ENCODE data around the gene SPAG17.

Gene SPAG17

GRCh38 chr1:118123116-118123839 is 61.8 kb downstream of the SPAG17 start:
- no peaks in the 10 kb centered on the region for H3K9me3 Mint-ChIP-seq
- H3K4me3 Mint-ChIP-seq: no peak overlapping the region
- no peaks in the 10 kb centered on the region for H3K4me1 Mint-ChIP-seq (ENCODE audit: low read depth)
- no peaks in the 10 kb centered on the region for H3K36me3 Mint-ChIP-seq (ENCODE audit: low read depth)
- intact Hi-C loops (cut with micrococcal nuclease): no loop called here
- no peak overlapping the region for H3K27ac Mint-ChIP-seq
- H3K27me3 Mint-ChIP-seq: peaks cover 9% of the 10 kb centered on the region

- no peaks in the 10 kb centered on the region for H3K4me1 Mint-ChIP-seq (ENCODE audit: low read depth)
Measured at GRCh38 chr1:118122234-118123004, 62.6 kb downstream of the SPAG17 start.

GRCh38 chr1:118118873-118119463 is 66.1 kb downstream of the SPAG17 start:
- no peaks in the 10 kb centered on the region for H3K9me3 Mint-ChIP-seq
- no peak overlapping the region for H3K4me3 Mint-ChIP-seq
- intact Hi-C loops (cut with micrococcal nuclease): no loop called here
- no peaks in the 10 kb centered on the region for H3K4me1 Mint-ChIP-seq (ENCODE audit: low read depth)
- no peak overlapping the region for H3K27ac Mint-ChIP-seq
- H3K36me3 Mint-ChIP-seq (ENCODE audit: low read depth): no peaks in the 10 kb centered on the region
- peaks cover 9% of the 10 kb centered on the region for H3K27me3 Mint-ChIP-seq

More at GRCh38 chr1:118122234-118123004, 62.6 kb downstream of the SPAG17 start:
- Mint-ChIP-seq H3K36me3 (ENCODE audit: low read depth) (no peaks in the 10 kb centered on the region), H3K9me3 (no peaks in the 10 kb centered on the region), H3K4me3 (no peak overlapping the region), H3K27me3 (peaks cover 9% of the 10 kb centered on the region), H3K27ac (no peak overlapping the region)
- intact Hi-C loops (cut with micrococcal nuclease): no loop called here

- intact Hi-C loops (cut with micrococcal nuclease): no loop called here
- H3K9me3 Mint-ChIP-seq: no peaks in the 10 kb centered on the region
Measured at GRCh38 chr1:118118469-118118868, 66.6 kb downstream of the SPAG17 start.

GRCh38 chr1:118117521-118117920 is 67.5 kb downstream of the SPAG17 start:
- intact Hi-C loops (cut with micrococcal nuclease): no loop called here
- H3K27ac Mint-ChIP-seq: no peak overlapping the region
- H3K27me3 Mint-ChIP-seq: peaks cover 9% of the 10 kb centered on the region
- no peaks in the 10 kb centered on the region for H3K9me3 Mint-ChIP-seq
- no peak overlapping the region for H3K4me3 Mint-ChIP-seq
- no peaks in the 10 kb centered on the region for H3K4me1 Mint-ChIP-seq (ENCODE audit: low read depth)
- H3K36me3 Mint-ChIP-seq (ENCODE audit: low read depth): no peaks in the 10 kb centered on the region

More at GRCh38 chr1:118118469-118118868, 66.6 kb downstream of the SPAG17 start:
- Mint-ChIP-seq H3K4me1 (ENCODE audit: low read depth) (no peaks in the 10 kb centered on the region), H3K36me3 (ENCODE audit: low read depth) (no peaks in the 10 kb centered on the region), H3K4me3 (no peak overlapping the region), H3K27me3 (peaks cover 9% of the 10 kb centered on the region), H3K27ac (no peak overlapping the region)

GRCh38 chr1:118116909-118117308 is 68.1 kb downstream of the SPAG17 start:
- no peaks in the 10 kb centered on the region for H3K4me1 Mint-ChIP-seq (ENCODE audit: low read depth)
- intact Hi-C loops (cut with micrococcal nuclease): no loop called here
- H3K27ac Mint-ChIP-seq: no peak overlapping the region
- peaks cover 9% of the 10 kb centered on the region for H3K27me3 Mint-ChIP-seq
- no peaks in the 10 kb centered on the region for H3K36me3 Mint-ChIP-seq (ENCODE audit: low read depth)
- H3K9me3 Mint-ChIP-seq: no peaks in the 10 kb centered on the region
- no peak overlapping the region for H3K4me3 Mint-ChIP-seq

GRCh38 chr1:118116401-118116800 is 68.6 kb downstream of the SPAG17 start:
- no peak overlapping the region for H3K27ac Mint-ChIP-seq
- H3K4me1 Mint-ChIP-seq (ENCODE audit: low read depth): peaks cover 3% of the 10 kb centered on the region
- H3K4me3 Mint-ChIP-seq: no peak overlapping the region
- H3K9me3 Mint-ChIP-seq: no peaks in the 10 kb centered on the region
- peaks cover 11% of the 10 kb centered on the region for H3K27me3 Mint-ChIP-seq
- H3K36me3 Mint-ChIP-seq (ENCODE audit: low read depth): no peaks in the 10 kb centered on the region
- intact Hi-C loops (cut with micrococcal nuclease): no loop called here

- H3K36me3 Mint-ChIP-seq (ENCODE audit: low read depth): no peaks in the 10 kb centered on the region
- H3K9me3 Mint-ChIP-seq: no peaks in the 10 kb centered on the region
- no peak overlapping the region for H3K27ac Mint-ChIP-seq
- peaks cover 6% of the 10 kb centered on the region for H3K27me3 Mint-ChIP-seq
- no peak overlapping the region for H3K4me3 Mint-ChIP-seq
- intact Hi-C loops (cut with micrococcal nuclease): no loop called here
- peaks cover 7% of the 10 kb centered on the region for H3K4me1 Mint-ChIP-seq (ENCODE audit: low read depth)
Measured at GRCh38 chr1:118115567-118116295, 69.3 kb downstream of the SPAG17 start.

GRCh38 chr1:118113261-118113660 is 71.8 kb downstream of the SPAG17 start:
- Mint-ChIP-seq H3K27ac (no peak overlapping the region), H3K9me3 (no peaks in the 10 kb centered on the region), H3K4me1 (ENCODE audit: low read depth) (peaks cover 7% of the 10 kb centered on the region), H3K27me3 (peaks cover 5% of the 10 kb centered on the region), H3K4me3 (no peak overlapping the region), H3K36me3 (ENCODE audit: low read depth) (no peaks in the 10 kb centered on the region)
- intact Hi-C loops (cut with micrococcal nuclease): no loop called here

- Mint-ChIP-seq H3K27ac (no peak overlapping the region), H3K27me3 (peaks cover 3% of the 10 kb centered on the region), H3K9me3 (no peaks in the 10 kb centered on the region), H3K4me1 (ENCODE audit: low read depth) (peaks cover 13% of the 10 kb centered on the region), H3K36me3 (ENCODE audit: low read depth) (no peaks in the 10 kb centered on the region), H3K4me3 (no peak overlapping the region)
- intact Hi-C loops (cut with micrococcal nuclease): no loop called here
Measured at GRCh38 chr1:118110580-118110979, 74.4 kb downstream of the SPAG17 start.

GRCh38 chr1:118104951-118105350 is 80.1 kb downstream of the SPAG17 start:
- Mint-ChIP-seq H3K36me3 (ENCODE audit: low read depth) (no peaks in the 10 kb centered on the region), H3K9me3 (no peaks in the 10 kb centered on the region), H3K27ac (no peak overlapping the region), H3K4me1 (ENCODE audit: low read depth) (peaks cover 6% of the 10 kb centered on the region), H3K4me3 (no peak overlapping the region), H3K27me3 (no peaks in the 10 kb centered on the region)
- intact Hi-C loops (cut with micrococcal nuclease): no loop called here

- H3K27me3 Mint-ChIP-seq: peaks cover under 1% of the 10 kb centered on the region
- intact Hi-C loops (cut with micrococcal nuclease): no loop called here
Measured at GRCh38 chr1:118102445-118102844, 82.6 kb downstream of the SPAG17 start.

GRCh38 chr1:118101999-118102398 is 83.0 kb downstream of the SPAG17 start:
- Mint-ChIP-seq H3K4me1 (ENCODE audit: low read depth) (peaks cover 2% of the 10 kb centered on the region), H3K36me3 (ENCODE audit: low read depth) (no peaks in the 10 kb centered on the region), H3K4me3 (no peak overlapping the region), H3K9me3 (no peaks in the 10 kb centered on the region), H3K27me3 (peaks cover 3% of the 10 kb centered on the region), H3K27ac (no peak overlapping the region)
- intact Hi-C loops (cut with micrococcal nuclease): no loop called here

More at GRCh38 chr1:118102445-118102844, 82.6 kb downstream of the SPAG17 start:
- H3K36me3 Mint-ChIP-seq (ENCODE audit: low read depth): no peaks in the 10 kb centered on the region
- no peak overlapping the region for H3K27ac Mint-ChIP-seq
- peaks cover 6% of the 10 kb centered on the region for H3K4me1 Mint-ChIP-seq (ENCODE audit: low read depth)
- H3K9me3 Mint-ChIP-seq: no peaks in the 10 kb centered on the region
- H3K4me3 Mint-ChIP-seq: no peak overlapping the region

GRCh38 chr1:118101515-118101844 is 83.5 kb downstream of the SPAG17 start:
- no peaks in the 10 kb centered on the region for H3K9me3 Mint-ChIP-seq
- H3K36me3 Mint-ChIP-seq (ENCODE audit: low read depth): no peaks in the 10 kb centered on the region
- intact Hi-C loops (cut with micrococcal nuclease): no loop called here
- no peak overlapping the region for H3K4me3 Mint-ChIP-seq
- peaks cover 5% of the 10 kb centered on the region for H3K27me3 Mint-ChIP-seq
- no peaks in the 10 kb centered on the region for H3K4me1 Mint-ChIP-seq (ENCODE audit: low read depth)
- H3K27ac Mint-ChIP-seq: no peak overlapping the region

All from dendritic cell treated with granulocyte-macrophage colony-stimulating factor and Interleukin-4, amounts not matched to agents 40 ng/mL and 50 ng/mL, for 4 days (primary cell).